ENCODE data around the gene ACO2. TPM values are rescaled to one million over a fixed set of nuclear protein-coding genes. Genes with fewer than 3 reads are reported as not detected.

The ACO2 gene
- total and polyA plus RNA-seq, 5 donors: 471 to 611 (median 533) TPM

GRCh38 chr22:41560095-41560471 lies 91.2 kb downstream of the ACO2 start:
- peak; percentile 5 to 21 for ATAC-seq
- Histone ChIP-seq H3K9me3 (ENCODE audit: control insufficient read depth, low read length) (no peaks in the 10 kb centered on the region), H3K27ac (ENCODE audit: low read length) (peak overlapping the region; percentile 97), H3K4me1 (ENCODE audit: control insufficient read depth, insufficient read depth, low read length) (peaks cover 11% of the 10 kb centered on the region), H3K27me3 (ENCODE audit: control insufficient read depth, insufficient read depth) (no peaks in the 10 kb centered on the region), H3K4me3 (ENCODE audit: low read length) (peak overlapping the region; percentile 69)
- 46% methylated on average over 6 of the region's 6 CpGs for WGBS
- DNase-seq: no peak
- intact Hi-C loops (cut with DNase I): no loop called here

GRCh38 chr22:41561335-41561734 lies 92.4 kb downstream of the ACO2 start:
- intact Hi-C loops (cut with DNase I): no loop called here
- 27% methylated on average over 10 of the region's 10 CpGs for WGBS
- ATAC-seq: peak; percentile 0 to 10
- Histone ChIP-seq H3K4me3 (ENCODE audit: low read length) (peak overlapping the region; percentile 69), H3K9me3 (ENCODE audit: control insufficient read depth, low read length) (no peaks in the 10 kb centered on the region), H3K4me1 (ENCODE audit: control insufficient read depth, insufficient read depth, low read length) (peaks cover 16% of the 10 kb centered on the region), H3K27ac (ENCODE audit: low read length) (peak overlapping the region; percentile 97), H3K27me3 (ENCODE audit: control insufficient read depth, insufficient read depth) (no peaks in the 10 kb centered on the region)
- no peak for DNase-seq

- 38% methylated on average over 5 of the region's 5 CpGs for WGBS
- Histone ChIP-seq H3K27me3 (ENCODE audit: control insufficient read depth, insufficient read depth) (no peaks in the 10 kb centered on the region), H3K27ac (ENCODE audit: low read length) (peak overlapping the region; percentile 97), H3K9me3 (ENCODE audit: control insufficient read depth, low read length) (no peaks in the 10 kb centered on the region), H3K4me3 (ENCODE audit: low read length) (peak overlapping the region; percentile 69), H3K4me1 (ENCODE audit: control insufficient read depth, insufficient read depth, low read length) (peaks cover 16% of the 10 kb centered on the region)
- ATAC-seq: peak; percentile 51 to 57
- intact Hi-C loops (cut with DNase I): no loop called here
- peak; percentile 49 to 82 (median 76) for DNase-seq
Observed at GRCh38 chr22:41561788-41562187, 92.9 kb downstream of the ACO2 start.

- H3K27ac ChIP-seq (ENCODE audit: low read length): peak overlapping the region; percentile 83
- WGBS: 60% methylated on average over 4 of the region's 4 CpGs
- intact Hi-C loops (cut with DNase I): no loop called here
- no peaks in the 10 kb centered on the region for H3K27me3 ChIP-seq (ENCODE audit: control insufficient read depth, insufficient read depth)
- ATAC-seq (no peak), DNase-seq (no peak)
- H3K9me3 ChIP-seq (ENCODE audit: control insufficient read depth, low read length): no peaks in the 10 kb centered on the region
- peak overlapping the region; percentile 69 for H3K4me3 ChIP-seq (ENCODE audit: low read length)
- peaks cover 17% of the 10 kb centered on the region for H3K4me1 ChIP-seq (ENCODE audit: control insufficient read depth, insufficient read depth, low read length)
Observed at GRCh38 chr22:41562461-41562860, 93.5 kb downstream of the ACO2 start.

- Histone ChIP-seq H3K9me3 (ENCODE audit: control insufficient read depth, low read length) (no peaks in the 10 kb centered on the region), H3K27me3 (ENCODE audit: control insufficient read depth, insufficient read depth) (no peaks in the 10 kb centered on the region), H3K4me1 (ENCODE audit: control insufficient read depth, insufficient read depth, low read length) (peaks cover 12% of the 10 kb centered on the region), H3K27ac (ENCODE audit: low read length) (peak overlapping the region; percentile 83), H3K4me3 (ENCODE audit: low read length) (peak overlapping the region; percentile 69)
- no peak for DNase-seq
- peak in 1 of 2 donors; percentile 2 for ATAC-seq
- WGBS: 42% methylated on average over 10 of the region's 10 CpGs
- intact Hi-C loops (cut with DNase I): no loop called here
Observed at GRCh38 chr22:41563051-41563711, 94.3 kb downstream of the ACO2 start.

GRCh38 chr22:41564563-41564962 lies 95.6 kb downstream of the ACO2 start:
- Histone ChIP-seq H3K4me3 (ENCODE audit: low read length) (no peak overlapping the region), H3K4me1 (ENCODE audit: control insufficient read depth, insufficient read depth, low read length) (peaks cover 12% of the 10 kb centered on the region), H3K27ac (ENCODE audit: low read length) (peak overlapping the region; percentile 40), H3K9me3 (ENCODE audit: control insufficient read depth, low read length) (no peaks in the 10 kb centered on the region), H3K27me3 (ENCODE audit: control insufficient read depth, insufficient read depth) (no peaks in the 10 kb centered on the region)
- DNase-seq: no peak
- intact Hi-C loops (cut with DNase I): no loop called here
- WGBS: 88% methylated on average over 8 of the region's 8 CpGs
- ATAC-seq: no peak

- Histone ChIP-seq H3K9me3 (ENCODE audit: control insufficient read depth, low read length) (no peaks in the 10 kb centered on the region), H3K27me3 (ENCODE audit: control insufficient read depth, insufficient read depth) (no peaks in the 10 kb centered on the region), H3K27ac (ENCODE audit: low read length) (peak overlapping the region; percentile 66), H3K4me1 (ENCODE audit: control insufficient read depth, insufficient read depth, low read length) (peaks cover 12% of the 10 kb centered on the region), H3K4me3 (ENCODE audit: low read length) (no peak overlapping the region)
- ATAC-seq (peak; percentile 39 to 52), DNase-seq (peak in 2 of 3 donors; percentile 52 to 73)
- 48% methylated on average over 8 of the region's 8 CpGs for WGBS
- intact Hi-C loops (cut with DNase I): no loop called here
Observed at GRCh38 chr22:41565403-41566054, 96.6 kb downstream of the ACO2 start.

GRCh38 chr22:41567512-41567768 lies 98.5 kb downstream of the ACO2 start:
- H3K9me3 ChIP-seq (ENCODE audit: control insufficient read depth, low read length): no peaks in the 10 kb centered on the region
- peaks cover 12% of the 10 kb centered on the region for H3K4me1 ChIP-seq (ENCODE audit: control insufficient read depth, insufficient read depth, low read length)
- H3K27ac ChIP-seq (ENCODE audit: low read length): peak overlapping the region; percentile 13
- H3K27me3 ChIP-seq (ENCODE audit: control insufficient read depth, insufficient read depth): no peaks in the 10 kb centered on the region
- ATAC-seq (no peak), DNase-seq (no peak)
- intact Hi-C loops (cut with DNase I): no loop called here
- no peak overlapping the region for H3K4me3 ChIP-seq (ENCODE audit: low read length)
- 48% methylated on average over 3 of the region's 3 CpGs for WGBS

- Histone ChIP-seq H3K27me3 (ENCODE audit: control insufficient read depth, insufficient read depth) (no peaks in the 10 kb centered on the region), H3K27ac (ENCODE audit: low read length) (no peak overlapping the region), H3K4me3 (ENCODE audit: low read length) (no peak overlapping the region), H3K4me1 (ENCODE audit: control insufficient read depth, insufficient read depth, low read length) (peaks cover 12% of the 10 kb centered on the region), H3K9me3 (ENCODE audit: control insufficient read depth, low read length) (no peaks in the 10 kb centered on the region)
- ATAC-seq: peak in 1 of 2 donors; percentile 13
- no peak for DNase-seq
- intact Hi-C loops (cut with DNase I): no loop called here
- WGBS: 76% methylated on average over 7 of the region's 7 CpGs
Observed at GRCh38 chr22:41568811-41569210, 99.9 kb downstream of the ACO2 start.

GRCh38 chr22:41570221-41570620 lies 101.3 kb downstream of the ACO2 start:
- Histone ChIP-seq H3K27ac (ENCODE audit: low read length) (no peak overlapping the region), H3K9me3 (ENCODE audit: control insufficient read depth, low read length) (no peaks in the 10 kb centered on the region), H3K4me3 (ENCODE audit: low read length) (no peak overlapping the region), H3K27me3 (ENCODE audit: control insufficient read depth, insufficient read depth) (no peaks in the 10 kb centered on the region), H3K4me1 (ENCODE audit: control insufficient read depth, insufficient read depth, low read length) (peaks cover 13% of the 10 kb centered on the region)
- WGBS: 78% methylated on average over 3 of the region's 3 CpGs
- ATAC-seq (no peak), DNase-seq (no peak)
- intact Hi-C loops (cut with DNase I): no loop called here

GRCh38 chr22:41571786-41572185 lies 102.9 kb downstream of the ACO2 start:
- Histone ChIP-seq H3K27me3 (ENCODE audit: control insufficient read depth, insufficient read depth) (no peaks in the 10 kb centered on the region), H3K27ac (ENCODE audit: low read length) (no peak overlapping the region), H3K4me1 (ENCODE audit: control insufficient read depth, insufficient read depth, low read length) (peaks cover 8% of the 10 kb centered on the region), H3K4me3 (ENCODE audit: low read length) (no peak overlapping the region), H3K9me3 (ENCODE audit: control insufficient read depth, low read length) (no peaks in the 10 kb centered on the region)
- ATAC-seq (no peak), DNase-seq (no peak)
- WGBS: 97% methylated on average over 14 of the region's 14 CpGs
- intact Hi-C loops (cut with DNase I): no loop called here
